ENCODE data around the gene NPR2. TPM values are rescaled to one million over a fixed set of nuclear protein-coding genes. Genes with fewer than 3 reads are reported as not detected.

Gene NPR2
- total RNA-seq, 1 donor from 2014 or later = 24.5 TPM

GRCh38 chr9:35763803-35764202 is 27.6 kb upstream of the NPR2 start:
- no peak for DNase-seq

- DNase-seq = no peak
These were observed 24.4 kb upstream of the NPR2 start for GRCh38 chr9:35766997-35767396.

GRCh38 chr9:35767458-35767857 is 23.9 kb upstream of the NPR2 start:
- no peak for DNase-seq

- DNase-seq = no peak
These were observed 21.6 kb upstream of the NPR2 start for GRCh38 chr9:35769763-35770162.

GRCh38 chr9:35771075-35771433 is 20.3 kb upstream of the NPR2 start:
- DNase-seq = no peak

GRCh38 chr9:35771534-35771933 is 19.9 kb upstream of the NPR2 start:
- peak; percentile 76 for DNase-seq

GRCh38 chr9:35771943-35772342 is 19.4 kb upstream of the NPR2 start:
- DNase-seq = no peak

- no peak for DNase-seq
These were observed 16.3 kb upstream of the NPR2 start for GRCh38 chr9:35774907-35775635.

GRCh38 chr9:35776018-35776417 is 15.4 kb upstream of the NPR2 start:
- DNase-seq = peak; percentile 15

GRCh38 chr9:35778496-35778895 is 12.9 kb upstream of the NPR2 start:
- no peak for DNase-seq

- DNase-seq = no peak
These were observed 10.3 kb upstream of the NPR2 start for GRCh38 chr9:35781066-35781465.

GRCh38 chr9:35783418-35783817 is 8.0 kb upstream of the NPR2 start:
- DNase-seq = no peak

GRCh38 chr9:35789541-35789940 is 1.9 kb upstream of the NPR2 start:
- DNase-seq = no peak

- DNase-seq = no peak
These were observed 1.4 kb upstream of the NPR2 start for GRCh38 chr9:35790025-35790384.

- DNase-seq = peak; percentile 94
These were observed 750 bp upstream of the NPR2 start for GRCh38 chr9:35790385-35791296.

GRCh38 chr9:35792024-35792813 is 828 bp downstream of the NPR2 start:
- no peak for DNase-seq

GRCh38 chr9:35792826-35793225 is 1.4 kb downstream of the NPR2 start:
- no peak for DNase-seq

GRCh38 chr9:35793461-35793860 is 2.1 kb downstream of the NPR2 start:
- DNase-seq = no peak

GRCh38 chr9:35795695-35796094 is 4.3 kb downstream of the NPR2 start:
- DNase-seq = no peak

- no peak for DNase-seq
These were observed 6.1 kb downstream of the NPR2 start for GRCh38 chr9:35797311-35798109.

- no peak for DNase-seq
These were observed 7.4 kb downstream of the NPR2 start for GRCh38 chr9:35798658-35799374.

Data from tongue (tissue), 2 donors.